GM12878 (cell line): ENCODE data around the gene ATP5PO. TPM values are rescaled to one million over a fixed set of nuclear protein-coding genes. Genes with fewer than 3 reads are reported as not detected.

Experiments used
- ATAC-seq: fragments of 200-7000 bp; cut with Tn5 transposase; 3 replicates; pipeline ENCODE4 v1.9.1; 2020; ENCODE audit warnings: mild to moderate bottlenecking, moderate library complexity
- BruUV-seq: library from RNA; stranded (reverse); fragments of 400-500 nt; replicated peaks from 2 replicates; lab custom pipeline; 2021; lab: Mats Ljungman, UMichigan
- CTCF ChIA-PET: fragments of 300-600 bp; sonication (Branson Sonifier 250); formaldehyde crosslinking; extraction: SDS; loops from one replicate; lab custom pipeline; 2021; ENCODE audit warnings: inconsistent platforms; lab: Yijun Ruan, JAX
- POLR2A ChIA-PET: fragments of 350-600 bp; formaldehyde crosslinking; extraction: SDS; loops from one replicate; lab custom pipeline; 2021; ENCODE audit warnings: inconsistent platforms; lab: Charles Lee
- RAD21 ChIA-PET: fragments of 300-600 bp; sonication (Branson Sonifier 250); formaldehyde crosslinking; loops from one replicate; lab custom pipeline; 2023; ENCODE audit warnings: antibody characterized with exemption; ENCODE audit not compliant: unreplicated experiment; lab: Charles Lee
- SMC1A ChIA-PET: fragments of 300-600 bp; sonication (Branson Sonifier 250); formaldehyde crosslinking; loops from one replicate; lab custom pipeline; 2023; ENCODE audit not compliant: unreplicated experiment, uncharacterized antibody; lab: Charles Lee
- DNase-seq: peaks from one replicate; pipeline ENCODE4 v3.0.0-alpha.2; 2011; ENCODE audit warnings: low read depth, low spot score
- FAIRE-seq: peaks from 3 replicates; lab custom pipeline; 2011; peaks lifted over from hg19 to GRCh38; lab: Jason Lieb, UNC
- H2AFZ ChIP-seq: 2 replicates; pipeline ENCODE4 v1.6.0; 2011; ENCODE audit warnings: low read depth, low read length, control low read depth; ENCODE audit not compliant: control insufficient read depth
- H3K27ac ChIP-seq: 2 replicates; pipeline ENCODE4 v1.5.1; 2011; ENCODE audit warnings: control low read depth; ENCODE audit not compliant: control insufficient read depth, insufficient read depth
- H3K27me3 ChIP-seq, 2 experiments: replicated peaks in 1 of 2; 2 replicates each; pipeline versions ENCODE4 v1.6.0 to v1.6.1; 2011; ENCODE audit warnings: low read length in 1 of 2; ENCODE audit not compliant: control insufficient read depth in 2 of 2, insufficient read depth in 2 of 2
- H3K36me3 ChIP-seq, 2 experiments: 2 replicates each; pipeline ENCODE4 v1.5.1; 2011; ENCODE audit warnings: low read length in 1 of 2; ENCODE audit not compliant: control insufficient read depth in 2 of 2, insufficient read depth in 2 of 2
- H3K4me1 ChIP-seq: 2 replicates; pipeline ENCODE4 v1.6.1; 2011; ENCODE audit warnings: mild to moderate bottlenecking, low read length, moderate library complexity, mixed read lengths; ENCODE audit not compliant: control insufficient read depth, insufficient read depth
- H3K4me2 ChIP-seq: 2 replicates; pipeline ENCODE4 v1.6.0; 2011; ENCODE audit warnings: control low read depth; ENCODE audit not compliant: control insufficient read depth, insufficient read depth
- H3K4me3 ChIP-seq: fragments of 200-600 bp; sonication (generic); 2 replicates; pipeline ENCODE4 v1.5.1; 2016
- H3K79me2 ChIP-seq: 2 replicates; pipeline ENCODE4 v1.6.0; 2011; ENCODE audit warnings: low read length; ENCODE audit not compliant: control insufficient read depth, insufficient read depth
- H3K9ac ChIP-seq: 2 replicates; pipeline ENCODE4 v1.8.0; 2011; ENCODE audit warnings: low read length, control low read depth, mixed read lengths; ENCODE audit not compliant: control insufficient read depth, insufficient read depth
- H3K9me3 ChIP-seq: replicated peaks from 3 replicates; pipeline ENCODE4 v1.5.1; 2011; ENCODE audit warnings: mild to moderate bottlenecking, low read length; ENCODE audit not compliant: control insufficient read depth, insufficient read depth
- H4K20me1 ChIP-seq: 2 replicates; pipeline ENCODE4 v1.6.0; 2011; ENCODE audit not compliant: control insufficient read depth, insufficient read depth
- EP300 ChIP-seq, 2 experiments: fragments of 150-350 bp in 1 of 2; IDR thresholded peaks; 2 replicates each; pipeline ENCODE4 v1.6.1; 2011 to 2012; ENCODE audit warnings: low read depth in 2 of 2, low read length in 2 of 2, borderline replicate concordance in 1 of 2, improper control_type of control experiment in 1 of 2, inconsistent platforms in 1 of 2; ENCODE audit not compliant: control insufficient read depth in 1 of 2
- HCFC1 ChIP-seq: fragments of 150-350 bp; IDR thresholded peaks from 2 replicates; pipeline ENCODE4 v1.6.1; 2014; ENCODE audit warnings: low read length
- LARP7 ChIP-seq: fragments of 450-650 bp; IDR thresholded peaks from 2 replicates; pipeline ENCODE4 v1.6.1; 2017; ENCODE audit warnings: mild to moderate bottlenecking
- NRF1 ChIP-seq: conservative IDR thresholded peaks from 2 replicates; pipeline ENCODE4 v1.6.1; 2011; ENCODE audit warnings: mild to moderate bottlenecking, low read depth, low read length, improper control_type of control experiment
- SIN3A ChIP-seq: IDR thresholded peaks from 2 replicates; pipeline ENCODE4 v1.6.1; 2012; ENCODE audit warnings: low read depth, low read length, improper control_type of control experiment
- SREBF2 ChIP-seq: IDR thresholded peaks from 2 replicates; pipeline ENCODE4 v1.6.1; 2012; ENCODE audit warnings: mild to moderate bottlenecking, low read length
- TBL1XR1 ChIP-seq: IDR thresholded peaks from 2 replicates; pipeline ENCODE4 v1.6.1; 2012; ENCODE audit warnings: low read depth, low read length, improper control_type of control experiment
- WGBS: methylation state at CpG from one replicate; pipeline ENCODE4 v1.1.6; 2016; ENCODE audit warnings: low lambda C conversion rate; ENCODE audit not compliant: insufficient replicate concordance, insufficient coverage; ENCODE audit errors: missing lambda C conversion rate; 5-methylcytosine and 5-hydroxymethylcytosine counted together
- in situ Hi-C: fragments of 300-500 bp; cut with MboI; formaldehyde crosslinking; loops from 9 replicates; pipeline ENCODE4 v1.14.3; 2018; ENCODE audit warnings: mixed read lengths
- intact Hi-C: fragments of 100-400 bp; cut with micrococcal nuclease; formaldehyde crosslinking; loops from one replicate; pipeline ENCODE4 v1.14.2; 2022; ENCODE audit not compliant: unreplicated experiment
- polyA plus RNA-seq, 11 experiments: library from polyadenylated mRNA; depleted of rRNA in 4 of 11; unstranded in 6 of 11; stranded (reverse) in 5 of 11; fragments of >200 nt; fragmentation: Nextera tagmentation in 4 of 11; fragmentation: Illumina TruSeq in 1 of 11; extraction: Ambion mirVana in 4 of 11; extraction: Trizol in 1 of 11; gene quantifications; 1 replicate in 1 of 11; 2 replicates in 10 of 11; pipeline versions ENCODE4 v1.2.1 to v1.2.3, GENCODE V29; 2011 to 2016; ENCODE audit warnings: inconsistent platforms in 2 of 11, missing spikeins in 2 of 11, low read depth in 1 of 11
- total RNA-seq, 4 experiments: library from RNA; depleted of rRNA in 3 of 4; stranded (reverse); fragments of >200 nt in 3 of 4; fragmentation: Illumina TruSeq in 1 of 4; extraction: Trizol in 1 of 4; gene quantifications; 2 replicates each; pipeline versions ENCODE4 v1.2.1 to v1.2.3, GENCODE V29; 2013 to 2021
- TF ChIP-seq, protein P1 (sequence below): fragments of 450-650 bp; IDR thresholded peaks from 2 replicates; pipeline ENCODE4 v1.6.1; 2016; ENCODE audit warnings: mild to moderate bottlenecking, moderate library complexity, borderline replicate concordance

Gene ATP5PO
- total and polyA plus RNA-seq, 10 of the 15 experiments (the other 5 are each of a cell fraction or from before 2014, with no cell fraction given): 251 to 1,656 (median 470) TPM

DNA sequence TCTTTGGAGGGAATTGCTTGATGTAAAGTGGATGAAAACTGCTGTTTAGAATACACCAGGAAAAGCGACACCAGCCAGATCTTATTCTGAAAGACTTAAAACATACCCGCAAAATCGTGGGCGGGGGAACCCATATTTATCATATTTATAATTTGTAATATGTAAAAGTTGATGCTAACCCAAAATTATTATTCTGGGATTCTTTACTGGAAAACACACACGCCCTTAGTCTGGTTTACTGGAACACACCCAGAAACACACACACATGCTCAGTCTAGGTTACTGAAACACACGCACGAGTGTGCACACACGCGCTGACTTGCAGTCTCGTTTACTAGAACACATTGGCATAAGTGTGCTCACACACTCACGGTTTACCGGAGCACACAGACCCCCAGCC, 32.5 kb downstream of the ATP5PO start (continued):
- TF ChIP-seq EP300 (IDR thresholded peaks at IDR 0.05; ENCODE audit: borderline replicate concordance in 1 of 2, control insufficient read depth in 1 of 2, low read depth in 2 of 2, low read length in 2 of 2): no peak
- no peak for TF ChIP-seq TBL1XR1
- TF ChIP-seq NRF1: no peak
- TF ChIP-seq SIN3A: no peak
- TF ChIP-seq SREBF2: no peak
- TF ChIP-seq, protein P1, sequence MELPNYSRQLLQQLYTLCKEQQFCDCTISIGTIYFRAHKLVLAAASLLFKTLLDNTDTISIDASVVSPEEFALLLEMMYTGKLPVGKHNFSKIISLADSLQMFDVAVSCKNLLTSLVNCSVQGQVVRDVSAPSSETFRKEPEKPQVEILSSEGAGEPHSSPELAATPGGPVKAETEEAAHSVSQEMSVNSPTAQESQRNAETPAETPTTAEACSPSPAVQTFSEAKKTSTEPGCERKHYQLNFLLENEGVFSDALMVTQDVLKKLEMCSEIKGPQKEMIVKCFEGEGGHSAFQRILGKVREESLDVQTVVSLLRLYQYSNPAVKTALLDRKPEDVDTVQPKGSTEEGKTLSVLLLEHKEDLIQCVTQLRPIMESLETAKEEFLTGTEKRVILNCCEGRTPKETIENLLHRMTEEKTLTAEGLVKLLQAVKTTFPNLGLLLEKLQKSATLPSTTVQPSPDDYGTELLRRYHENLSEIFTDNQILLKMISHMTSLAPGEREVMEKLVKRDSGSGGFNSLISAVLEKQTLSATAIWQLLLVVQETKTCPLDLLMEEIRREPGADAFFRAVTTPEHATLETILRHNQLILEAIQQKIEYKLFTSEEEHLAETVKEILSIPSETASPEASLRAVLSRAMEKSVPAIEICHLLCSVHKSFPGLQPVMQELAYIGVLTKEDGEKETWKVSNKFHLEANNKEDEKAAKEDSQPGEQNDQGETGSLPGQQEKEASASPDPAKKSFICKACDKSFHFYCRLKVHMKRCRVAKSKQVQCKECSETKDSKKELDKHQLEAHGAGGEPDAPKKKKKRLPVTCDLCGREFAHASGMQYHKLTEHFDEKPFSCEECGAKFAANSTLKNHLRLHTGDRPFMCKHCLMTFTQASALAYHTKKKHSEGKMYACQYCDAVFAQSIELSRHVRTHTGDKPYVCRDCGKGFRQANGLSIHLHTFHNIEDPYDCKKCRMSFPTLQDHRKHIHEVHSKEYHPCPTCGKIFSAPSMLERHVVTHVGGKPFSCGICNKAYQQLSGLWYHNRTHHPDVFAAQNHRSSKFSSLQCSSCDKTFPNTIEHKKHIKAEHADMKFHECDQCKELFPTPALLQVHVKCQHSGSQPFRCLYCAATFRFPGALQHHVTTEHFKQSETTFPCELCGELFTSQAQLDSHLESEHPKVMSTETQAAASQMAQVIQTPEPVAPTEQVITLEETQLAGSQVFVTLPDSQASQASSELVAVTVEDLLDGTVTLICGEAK: no peak

DNA sequence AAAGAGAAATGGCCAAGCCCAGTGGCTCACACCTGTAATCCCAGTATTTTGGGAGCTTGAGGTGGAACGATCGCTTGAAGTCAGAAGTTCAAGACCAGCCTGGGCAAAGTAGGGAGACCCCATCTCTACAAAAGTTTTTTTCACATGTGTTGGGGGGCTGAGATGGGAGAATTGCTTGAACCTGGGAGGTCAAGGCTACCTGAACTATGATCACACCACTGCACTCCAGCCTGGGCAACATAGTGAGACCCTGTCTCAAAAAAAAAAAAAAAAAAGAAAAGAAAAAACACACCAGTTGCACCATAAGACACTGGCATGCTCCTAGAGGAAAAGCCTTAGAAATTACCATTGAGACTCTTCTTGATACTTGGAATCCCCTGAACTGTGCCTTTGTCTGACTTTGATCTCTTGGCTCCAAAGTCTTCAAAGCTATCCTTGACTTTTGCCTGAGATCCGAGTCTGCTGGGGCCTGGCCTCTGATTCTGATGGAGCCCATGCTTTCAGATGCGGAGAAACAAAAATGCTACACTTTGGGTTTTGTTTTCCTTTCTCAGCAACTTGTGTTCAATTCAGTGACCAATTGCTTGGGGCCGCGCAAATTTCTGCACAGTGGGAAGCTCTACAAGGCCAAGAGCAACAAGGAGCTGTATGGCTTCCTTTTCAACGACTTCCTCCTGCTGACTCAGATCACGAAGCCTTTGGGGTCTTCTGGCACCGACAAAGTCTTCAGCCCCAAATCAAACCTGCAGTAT, 33.7 kb downstream of the ATP5PO start:
- no peaks in the 10 kb centered on the region for H4K20me1 ChIP-seq
- POLR2A ChIA-PET: no interaction called here
- CTCF ChIA-PET: interaction anchor here (0.6 kb wide), 1 partner anchor 48 kb away, joined by 3 read pairs; no protein-coding TSS in a partner anchor
- peaks cover 0 to 6% of the 10 kb centered on the region in 2 experiments; a peak in 2 of 4 replicates for H3K27me3 ChIP-seq
- TF ChIP-seq LARP7 (no peak), HCFC1 (no peak)
- H2AFZ ChIP-seq: no peak overlapping the region
- no peaks in the 10 kb centered on the region for H3K79me2 ChIP-seq
- no peak overlapping the region for H3K4me2 ChIP-seq
- no peak overlapping the region for H3K9ac ChIP-seq
- H3K4me1 ChIP-seq: no peaks in the 10 kb centered on the region
- no TSS peak for BruUV-seq
- H3K4me3 ChIP-seq: no peak overlapping the region
- in situ Hi-C loops: no loop called here
- ATAC-seq: no peak
- intact Hi-C loops: no loop called here
- SMC1A ChIA-PET: no interaction called here
- FAIRE-seq: no peak
- no peak overlapping the region for H3K27ac ChIP-seq
- RAD21 ChIA-PET: no interaction called here
- DNase-seq: no peak
- WGBS: 41% methylated on average over 9 of the region's 9 CpGs
- no peaks in the 10 kb centered on the region for H3K36me3 ChIP-seq
- H3K9me3 ChIP-seq: no peaks in the 10 kb centered on the region
